IMR-90 (cell line): ENCODE data around the gene AVPR1B. TPM values are rescaled to one million over a fixed set of nuclear protein-coding genes. Genes with fewer than 3 reads are reported as not detected.

ENCODE experiments used
- ATAC-seq: fragments of 200-7000 bp; cut with Tn5 transposase; 2 replicates; pipeline ENCODE4 v1.9.1; 2020; ENCODE audit warnings: low read depth, mild to moderate bottlenecking, moderate library complexity
- BruUV-seq: library from RNA; stranded (reverse); fragments of 400-500 nt; replicated peaks from 2 replicates; lab custom pipeline; 2021; lab: Mats Ljungman, UMichigan
- CTCF ChIA-PET: fragments of 300-600 bp; formaldehyde crosslinking; extraction: SDS; loops from one replicate; lab custom pipeline; 2021; ENCODE audit warnings: antibody characterized with exemption; lab: Yijun Ruan, JAX
- POLR2A ChIA-PET: fragments of 300-600 bp; sonication (Branson Sonifier 250); formaldehyde crosslinking; loops from one replicate; lab custom pipeline; 2022; ENCODE audit warnings: antibody characterized with exemption; ENCODE audit not compliant: unreplicated experiment; lab: Charles Lee
- DNase-seq: peaks from one replicate; pipeline ENCODE4 v3.0.0; 2013
- H2AFZ ChIP-seq: replicated peaks from 2 replicates; pipeline ENCODE3; 2013; ENCODE audit warnings: low read length, mild to moderate bottlenecking; ENCODE audit not compliant: poor library complexity
- H2AK5ac ChIP-seq: 2 replicates; pipeline ENCODE4 v1.6.1; 2013; ENCODE audit warnings: low read depth, low read length, inconsistent platforms
- H2AK9ac ChIP-seq: replicated peaks from 2 replicates; pipeline ENCODE3; 2013; ENCODE audit warnings: mild to moderate bottlenecking, low read depth, low read length, moderate library complexity; ENCODE audit not compliant: poor library complexity
- H2BK120ac ChIP-seq: 2 replicates; pipeline ENCODE4 v1.6.1; 2013; ENCODE audit warnings: low read depth, low read length, inconsistent platforms
- H2BK15ac ChIP-seq: 3 replicates; pipeline ENCODE4 v1.6.1; 2013; ENCODE audit warnings: low read depth, low read length, inconsistent platforms
- H2BK20ac ChIP-seq: 2 replicates; pipeline ENCODE4 v1.6.1; 2013; ENCODE audit warnings: low read depth, mild to moderate bottlenecking, inconsistent platforms, low read length, moderate library complexity
- H2BK5ac ChIP-seq: 2 replicates; pipeline ENCODE4 v1.6.1; 2013; ENCODE audit warnings: mild to moderate bottlenecking, low read depth, low read length, inconsistent platforms; ENCODE audit not compliant: poor library complexity, severe bottlenecking
- H3K14ac ChIP-seq: replicated peaks from 2 replicates; pipeline ENCODE4 v1.6.1; 2013; ENCODE audit warnings: low read depth, low read length, inconsistent platforms
- H3K18ac ChIP-seq: 2 replicates; pipeline ENCODE4 v1.6.1; 2013; ENCODE audit warnings: low read depth, low read length, control low read depth
- H3K23ac ChIP-seq: 2 replicates; pipeline ENCODE4 v1.6.1; 2013; ENCODE audit warnings: low read depth, low read length, inconsistent platforms
- H3K27ac ChIP-seq: 2 replicates; pipeline ENCODE4 v1.5.1; 2013; ENCODE audit warnings: mild to moderate bottlenecking, control low read depth, low read length; ENCODE audit not compliant: insufficient read depth
- H3K27me3 ChIP-seq: 2 replicates; pipeline ENCODE4 v1.6.1; 2013; ENCODE audit warnings: low read length; ENCODE audit not compliant: control insufficient read depth, insufficient read depth
- H3K36me3 ChIP-seq: 2 replicates; pipeline ENCODE4 v1.6.1; 2013; ENCODE audit warnings: low read length, mixed read lengths; ENCODE audit not compliant: control insufficient read depth, insufficient read depth
- H3K4ac ChIP-seq: 2 replicates; pipeline ENCODE4 v1.6.1; 2013; ENCODE audit warnings: low read depth, low read length, inconsistent platforms
- H3K4me1 ChIP-seq: 2 replicates; pipeline ENCODE4 v1.6.1; 2013; ENCODE audit warnings: low read length, mixed read lengths; ENCODE audit not compliant: control insufficient read depth, insufficient read depth
- H3K4me2 ChIP-seq: 2 replicates; pipeline ENCODE4 v1.6.1; 2013; ENCODE audit warnings: low read depth, mild to moderate bottlenecking, control low read depth, low read length, moderate library complexity
- H3K4me3 ChIP-seq: 2 replicates; pipeline ENCODE4 v1.5.1; 2013; ENCODE audit warnings: low read depth, mild to moderate bottlenecking, control low read depth, low read length, moderate library complexity; ENCODE audit not compliant: insufficient read depth
- H3K56ac ChIP-seq: 2 replicates; pipeline ENCODE4 v1.6.1; 2013; ENCODE audit warnings: low read length, inconsistent platforms; ENCODE audit not compliant: insufficient read depth; ENCODE audit errors: extremely low read depth
- H3K79me1 ChIP-seq, 2 experiments: 2 replicates each; pipeline ENCODE4 v1.6.1; 2013; ENCODE audit warnings: low read length in 2 of 2, inconsistent platforms in 1 of 2, low read depth in 1 of 2
- H3K9ac ChIP-seq: 2 replicates; pipeline ENCODE4 v1.6.1; 2013; ENCODE audit warnings: low read depth, low read length, control low read depth
- H3K9me1 ChIP-seq: 2 replicates; pipeline ENCODE4 v1.6.1; 2013; ENCODE audit warnings: low read length, inconsistent platforms; ENCODE audit not compliant: insufficient read depth
- H3K9me3 ChIP-seq: 2 replicates; pipeline ENCODE4 v1.6.1; 2013; ENCODE audit warnings: low read length; ENCODE audit not compliant: control insufficient read depth, insufficient read depth
- H4K20me1 ChIP-seq: 2 replicates; pipeline ENCODE4 v1.6.1; 2013; ENCODE audit warnings: low read length, inconsistent platforms; ENCODE audit not compliant: insufficient read depth
- H4K5ac ChIP-seq: 2 replicates; pipeline ENCODE4 v1.6.1; 2013; ENCODE audit warnings: mild to moderate bottlenecking, low read depth, low read length, control low read depth
- H4K8ac ChIP-seq, 2 experiments: 2 replicates each; pipeline ENCODE4 v1.6.1; 2013; ENCODE audit warnings: low read depth in 2 of 2, low read length in 2 of 2, control low read depth in 1 of 2, inconsistent platforms in 1 of 2
- H4K91ac ChIP-seq: 2 replicates; pipeline ENCODE4 v1.6.1; 2013; ENCODE audit warnings: low read depth, low read length, inconsistent platforms; ENCODE audit not compliant: insufficient read depth
- BHLHE40 ChIP-seq: fragments of 150-350 bp; IDR thresholded peaks from 2 replicates; pipeline ENCODE4 v1.6.1; 2016; ENCODE audit warnings: mild to moderate bottlenecking, low read depth, low read length
- CEBPB ChIP-seq: IDR thresholded peaks from 2 replicates; pipeline ENCODE4 v1.6.1; 2012; ENCODE audit warnings: low read depth, low read length, improper control_type of control experiment
- CTCF ChIP-seq: conservative IDR thresholded peaks from 2 replicates; pipeline ENCODE4 v1.5.1; 2012; ENCODE audit warnings: mild to moderate bottlenecking, low read depth, low read length, improper control_type of control experiment
- FOS ChIP-seq: fragments of 150-350 bp; IDR thresholded peaks from 2 replicates; pipeline ENCODE4 v1.6.1; 2016; ENCODE audit warnings: low read depth, low read length
- MAFK ChIP-seq: IDR thresholded peaks from 2 replicates; pipeline ENCODE4 v1.6.1; 2012; ENCODE audit warnings: low read depth, low read length, improper control_type of control experiment
- MAZ ChIP-seq: IDR thresholded peaks from 2 replicates; pipeline ENCODE4 v1.6.1; 2012; ENCODE audit warnings: low read depth, mild to moderate bottlenecking, low read length, improper control_type of control experiment, moderate library complexity, borderline replicate concordance
- NFE2L2 ChIP-seq: fragments of 150-350 bp; IDR thresholded peaks from 2 replicates; pipeline ENCODE4 v1.6.1; 2016; ENCODE audit warnings: low read depth, mild to moderate bottlenecking, low read length
- POLR2A ChIP-seq: IDR thresholded peaks from 2 replicates; pipeline ENCODE4 v1.6.1; 2012; ENCODE audit warnings: mild to moderate bottlenecking, low read depth, low read length
- RAD21 ChIP-seq: IDR thresholded peaks from 2 replicates; pipeline ENCODE4 v1.6.1; 2012; ENCODE audit warnings: low read length, improper control_type of control experiment
- RCOR1 ChIP-seq: IDR thresholded peaks from 2 replicates; pipeline ENCODE4 v1.6.1; 2012; ENCODE audit warnings: mild to moderate bottlenecking, low read length, improper control_type of control experiment; ENCODE audit not compliant: insufficient replicate concordance
- RFX5 ChIP-seq: IDR thresholded peaks from 2 replicates; pipeline ENCODE4 v1.8.0; 2012; ENCODE audit warnings: low read depth, mild to moderate bottlenecking, low read length, moderate library complexity
- WGBS, 2 experiments: methylation state at CpG; one replicate each; pipeline versions ENCODE4 v1.1.5 to v1.1.7; 2013; ENCODE audit warnings: missing lambda C conversion rate in 2 of 2; ENCODE audit not compliant: insufficient read length in 1 of 2; ENCODE audit errors: extremely low coverage in 2 of 2; 5-methylcytosine and 5-hydroxymethylcytosine counted together
- dilution Hi-C: fragments of 300-500 bp; cut with HindIII; formaldehyde crosslinking; loops from one replicate; pipeline ENCODE4 v1.14.3; 2018; ENCODE audit warnings: low sequenced_read_pairs; ENCODE audit not compliant: unreplicated experiment
- in situ Hi-C: fragments of 300-500 bp; cut with MboI; formaldehyde crosslinking; loops from 3 replicates; pipeline ENCODE4 v1.14.3; 2019; ENCODE audit warnings: low sequenced_read_pairs, inconsistent platforms, mixed read lengths
- intact Hi-C: fragments of 100-400 bp; cut with micrococcal nuclease; formaldehyde crosslinking; loops from 2 replicates; pipeline ENCODE4 v1.10.0; 2022
- polyA plus RNA-seq, 3 experiments: library from polyadenylated mRNA; depleted of rRNA; stranded (reverse); fragments of >200 nt; gene quantifications; 2 replicates each; pipeline ENCODE4 v1.2.3, GENCODE V29; 2012; ENCODE audit warnings: low replicate concordance in 1 of 3
- total RNA-seq: library from RNA; depleted of rRNA; stranded (reverse); fragments of >200 nt; gene quantifications from 2 replicates; pipeline ENCODE4 v1.2.3, GENCODE V29; 2012

The AVPR1B gene
- total and polyA plus RNA-seq, 2 of the 4 experiments (the other 2 are of a cell fraction) = not detected

DNA sequence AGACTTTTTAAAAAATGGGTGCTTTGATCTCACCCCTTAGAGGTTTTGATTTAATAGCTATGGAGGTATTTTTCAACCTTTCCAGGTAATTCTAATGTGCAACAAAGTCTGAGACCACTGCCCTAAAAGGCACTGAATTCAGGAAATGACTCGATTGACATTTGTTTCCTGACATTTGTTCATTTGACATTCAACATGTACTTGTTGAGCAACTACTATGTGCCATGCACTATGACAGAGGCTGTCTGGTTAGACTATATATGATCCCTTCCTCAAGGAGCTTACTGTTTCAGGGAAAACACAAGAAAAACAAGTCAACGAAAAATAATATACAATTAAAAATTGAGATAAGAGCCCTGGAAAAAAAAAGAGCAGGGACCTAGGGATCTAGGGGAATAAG is 25.6 kb upstream of the AVPR1B start:
- Histone ChIP-seq H3K4ac (no peak overlapping the region), H4K20me1 (no peaks in the 10 kb centered on the region), H3K56ac (no peak overlapping the region), H2BK5ac (no peak overlapping the region), H3K23ac (no peak overlapping the region), H3K9ac (no peak overlapping the region), H2AK5ac (no peak overlapping the region), H2BK15ac (no peak overlapping the region), H3K79me1 (no peaks in the 10 kb centered on the region), H3K36me3 (no peaks in the 10 kb centered on the region), H4K8ac (no peak overlapping the region), H3K4me3 (no peak overlapping the region), H2BK20ac (no peak overlapping the region), H3K4me2 (no peak overlapping the region), H2AFZ (no peak overlapping the region), H3K14ac (no peak overlapping the region), H3K4me1 (no peaks in the 10 kb centered on the region), H4K5ac (no peak overlapping the region), H3K27ac (no peak overlapping the region), H2AK9ac (no peak overlapping the region), H3K27me3 (peaks cover 69% of the 10 kb centered on the region), H3K9me1 (no peaks in the 10 kb centered on the region), H3K9me3 (peaks cover 12% of the 10 kb centered on the region), H3K18ac (no peak overlapping the region), H4K91ac (no peak overlapping the region), H2BK120ac (no peak overlapping the region)
- WGBS, 2 experiments = 57% methylated on average over 1 of the region's 2 CpGs; no CpG with 5 or more reads in 1 of the 2 experiments
- DNase-seq = no peak
- TF ChIP-seq POLR2A (no peak), CTCF (no peak), CEBPB (no peak), NFE2L2 (no peak), BHLHE40 (no peak), MAZ (no peak), MAFK (no peak), RAD21 (no peak), RFX5 (no peak), FOS (no peak), RCOR1 (no peak)
- no peak for ATAC-seq
- intact Hi-C loops = no loop called here
- ChIA-PET CTCF (no interaction called here), POLR2A (no interaction called here)
- no TSS peak for BruUV-seq
- in situ Hi-C loops = no loop called here
- dilution Hi-C loops = no loop called here
